ENCODE measurements around the gene MFF. TPM values are rescaled to one million over a fixed set of nuclear protein-coding genes. Genes with fewer than 3 reads are reported as not detected.

Gene MFF
- polyA plus RNA-seq, 1 of the 3 experiments (the other 2 are of a cell fraction): 51.0 TPM

DNA sequence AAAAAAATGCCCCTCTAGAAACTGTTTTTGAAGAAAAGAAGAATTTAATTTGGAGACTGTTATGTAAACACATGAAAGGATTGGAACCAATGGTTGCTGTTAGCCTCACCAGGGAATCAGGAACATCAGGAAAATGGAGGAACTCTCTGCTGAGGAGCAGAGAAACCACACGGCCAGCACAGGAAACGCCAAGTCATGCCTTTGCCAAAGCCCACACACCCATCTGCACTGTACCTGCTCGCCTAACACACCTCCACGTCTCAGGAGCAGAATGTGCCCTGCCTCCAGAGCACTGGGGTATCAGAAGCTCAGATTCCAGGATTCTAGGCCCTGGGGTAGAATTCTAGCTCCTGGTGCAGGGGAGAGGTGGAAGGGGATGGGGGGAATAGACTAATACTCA lies 72.5 kb downstream of the MFF start:
- ChIA-PET POLR2A (no interaction called here), CTCF (interaction anchor here (0.5 to 2.4 kb wide), 4 partner anchors 8 to 368 kb away, joined by 3 to 8 read pairs (median 3); no protein-coding TSS in a partner anchor)
- Histone ChIP-seq H3K9me2 (no peaks in the 10 kb centered on the region), H3K4me3 (ENCODE audit: low read depth in 2 of 2, low read length in 1 of 2) (no peak overlapping the region), H3F3A (replicated peaks; ENCODE audit: insufficient read depth) (no peaks in the 10 kb centered on the region), H3K36me3 (replicated peaks in 1 of 2; ENCODE audit: control insufficient read depth in 1 of 2, insufficient read depth in 2 of 2, low read length in 1 of 2) (no peaks in the 10 kb centered on the region), H3K27ac (ENCODE audit: low read depth in 2 of 2, low read length in 1 of 2) (no peak overlapping the region), H3K9ac (no peak overlapping the region), H3K79me2 (ENCODE audit: insufficient read depth) (no peaks in the 10 kb centered on the region), H2AFZ (ENCODE audit: low read depth) (no peak overlapping the region), H3K9me3 (no peaks in the 10 kb centered on the region), H4K20me1 (ENCODE audit: insufficient read depth) (no peaks in the 10 kb centered on the region), H3K4me2 (no peak overlapping the region), H3K4me1 (ENCODE audit: control insufficient read depth in 1 of 2, insufficient read depth in 2 of 2, low read depth in 1 of 2, low read length in 1 of 2) (no peaks in the 10 kb centered on the region), H3K27me3 (ENCODE audit: insufficient read depth) (no peaks in the 10 kb centered on the region)
- WGBS (ENCODE audit: low lambda C conversion rate): 86% methylated on average over 4 of the region's 4 CpGs
- no peak for DNase-seq
- TF ChIP-seq, protein P1, sequence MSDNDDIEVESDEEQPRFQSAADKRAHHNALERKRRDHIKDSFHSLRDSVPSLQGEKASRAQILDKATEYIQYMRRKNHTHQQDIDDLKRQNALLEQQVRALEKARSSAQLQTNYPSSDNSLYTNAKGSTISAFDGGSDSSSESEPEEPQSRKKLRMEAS (IDR thresholded peaks at IDR 0.05; ENCODE audit: low read depth): no peak
- TF ChIP-seq RXRA (IDR thresholded peaks at IDR 0.05; ENCODE audit: borderline replicate concordance, low read depth): no peak
- no peak for TF ChIP-seq GABPA (IDR thresholded peaks at IDR 0.05; ENCODE audit: low read depth)
- no peak for TF ChIP-seq ELF1 (IDR thresholded peaks at IDR 0.05)
- TF ChIP-seq RAD21 (IDR thresholded peaks at IDR 0.05; ENCODE audit: low read length): no peak
- no peak for TF ChIP-seq TCF12 (IDR thresholded peaks at IDR 0.05)
- TF ChIP-seq EZH2phosphoT487 (IDR thresholded peaks at IDR 0.05; ENCODE audit: borderline replicate concordance, low read depth): no peak
- no peak for TF ChIP-seq MEF2A (IDR thresholded peaks at IDR 0.05; ENCODE audit: borderline replicate concordance, low read depth)
- no peak for TF ChIP-seq TEAD4 (IDR thresholded peaks at IDR 0.05; ENCODE audit: borderline replicate concordance, insufficient read depth)
- no peak for TF ChIP-seq FOSL2 (IDR thresholded peaks at IDR 0.05; ENCODE audit: borderline replicate concordance, low read depth)
- no peak for TF ChIP-seq CHD2 (IDR thresholded peaks at IDR 0.05; ENCODE audit: low read length, partially characterized antibody)
- no peak for TF ChIP-seq FOXJ3 (CRISPR knock-in tag; IDR thresholded peaks at IDR 0.05)

- Histone ChIP-seq H3K9me3 (no peaks in the 10 kb centered on the region), H3K36me3 (replicated peaks in 1 of 2; ENCODE audit: control insufficient read depth in 1 of 2, insufficient read depth in 2 of 2, low read length in 1 of 2) (no peaks in the 10 kb centered on the region), H3K4me1 (ENCODE audit: control insufficient read depth in 1 of 2, insufficient read depth in 2 of 2, low read depth in 1 of 2, low read length in 1 of 2) (no peaks in the 10 kb centered on the region), H3K4me3 (ENCODE audit: low read depth in 2 of 2, low read length in 1 of 2) (no peak overlapping the region), H2AFZ (ENCODE audit: low read depth) (no peak overlapping the region), H3K9me2 (no peaks in the 10 kb centered on the region), H4K20me1 (ENCODE audit: insufficient read depth) (no peaks in the 10 kb centered on the region), H3F3A (replicated peaks; ENCODE audit: insufficient read depth) (no peaks in the 10 kb centered on the region), H3K79me2 (ENCODE audit: insufficient read depth) (no peaks in the 10 kb centered on the region), H3K27me3 (ENCODE audit: insufficient read depth) (no peaks in the 10 kb centered on the region), H3K27ac (ENCODE audit: low read depth in 2 of 2, low read length in 1 of 2) (no peak overlapping the region), H3K9ac (no peak overlapping the region), H3K4me2 (no peak overlapping the region)
- TF ChIP-seq CHD2 (IDR thresholded peaks at IDR 0.05; ENCODE audit: low read length, partially characterized antibody) (no peak), GATA2 (CRISPR knock-in tag; IDR thresholded peaks at IDR 0.05) (no peak), GABPA (IDR thresholded peaks at IDR 0.05; ENCODE audit: low read depth) (no peak)
- POLR2A ChIA-PET: no interaction called here
- 70% methylated on average over 4 of the region's 4 CpGs for WGBS (ENCODE audit: low lambda C conversion rate)
- no peak for DNase-seq
- CTCF ChIA-PET: interaction anchor here (1.1 to 2.4 kb wide), 3 partner anchors 8 to 491 kb away, joined by 3 to 8 read pairs (median 4); no protein-coding TSS in a partner anchor
These were observed 73.9 kb downstream of the MFF start for GRCh38 chr2:227398684-227399670.
